ENCODE data around the gene CDYL.

DNA sequence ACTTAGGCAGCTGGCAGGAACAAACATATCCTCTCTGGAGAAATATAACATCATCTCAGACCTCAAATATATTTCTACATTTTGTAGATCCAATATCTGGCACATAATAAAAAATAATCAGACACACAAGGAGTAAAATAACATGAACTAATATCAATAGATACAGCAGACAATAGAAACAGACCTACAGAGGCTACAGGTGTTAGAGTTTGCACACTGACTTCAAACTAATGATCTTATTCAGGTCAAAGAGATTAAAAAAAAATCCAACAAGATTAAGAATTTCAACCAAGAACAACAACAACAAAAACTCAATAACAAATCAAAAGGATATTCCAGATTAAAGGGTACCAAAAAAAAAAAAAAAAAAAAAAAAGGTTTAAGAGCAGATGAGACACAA, 13.9 kb upstream of the CDYL start:
- TF ChIP-seq POLR2A (IDR thresholded peaks at IDR 0.05) (no peak), POLR2AphosphoS5 (IDR thresholded peaks at IDR 0.05) (no peak)
